Measurements from ENCODE around the gene DUSP22.

GRCh38 chr6:351011-351866 is 59.0 kb downstream of the DUSP22 start:
- TF ChIP-seq YY1 (IDR thresholded peaks at IDR 0.05; ENCODE audit: extremely low read depth, insufficient replicate concordance, low read depth, low read length): no peak
- TF ChIP-seq CTCF (IDR thresholded peaks at IDR 0.05 in 2 of 3, conservative IDR thresholded peaks at IDR 0.05 in 1 of 3; ENCODE audit: borderline replicate concordance in 1 of 3, insufficient read depth in 1 of 3, low read depth in 2 of 3, low read length in 2 of 3): no peak
- no peak for TF ChIP-seq POLR2AphosphoS5 (IDR thresholded peaks at IDR 0.05; ENCODE audit: low read depth, low read length)
- TF ChIP-seq EZH2phosphoT487 (IDR thresholded peaks at IDR 0.05; ENCODE audit: borderline replicate concordance): no peak
- no peak for TF ChIP-seq FOSL1 (IDR thresholded peaks at IDR 0.05; ENCODE audit: low read depth)
- TF ChIP-seq SRF (IDR thresholded peaks at IDR 0.05; ENCODE audit: low read depth): no peak
- no peak for TF ChIP-seq JUND (IDR thresholded peaks at IDR 0.05)
- no peak for TF ChIP-seq EZH2 (IDR thresholded peaks at IDR 0.05)
- TF ChIP-seq POLR2A (IDR thresholded peaks at IDR 0.05; ENCODE audit: borderline replicate concordance, extremely low read depth, insufficient read depth, insufficient read length): no peak
- no peak for TF ChIP-seq REST (IDR thresholded peaks at IDR 0.05; ENCODE audit: low read depth)
- no peak for TF ChIP-seq ATF3 (IDR thresholded peaks at IDR 0.05)
- TF ChIP-seq ZBTB33 (IDR thresholded peaks at IDR 0.05; ENCODE audit: extremely low read depth, insufficient replicate concordance, low read length): no peak
- no peak for TF ChIP-seq TCF7L2 (IDR thresholded peaks at IDR 0.05; ENCODE audit: borderline replicate concordance, extremely low read depth, insufficient read depth, insufficient read length)
- no peak for TF ChIP-seq ZNF274 (IDR thresholded peaks at IDR 0.05; ENCODE audit: low read depth, low read length)
